SHP77 treated with DMSO at 0.1 percent for 48 hours (cell line): ENCODE data around the gene NQO1.
"Not testable (repeated sequence)": the region's sequence is repeated elsewhere in the genome, so short reads cannot be mapped to it uniquely, and the experiment has no call there.

ENCODE experiments used
- DNase-seq: peaks from one replicate; lab custom pipeline; 2025; lab: John Stamatoyannopoulos, UW

The NQO1 gene

DNA sequence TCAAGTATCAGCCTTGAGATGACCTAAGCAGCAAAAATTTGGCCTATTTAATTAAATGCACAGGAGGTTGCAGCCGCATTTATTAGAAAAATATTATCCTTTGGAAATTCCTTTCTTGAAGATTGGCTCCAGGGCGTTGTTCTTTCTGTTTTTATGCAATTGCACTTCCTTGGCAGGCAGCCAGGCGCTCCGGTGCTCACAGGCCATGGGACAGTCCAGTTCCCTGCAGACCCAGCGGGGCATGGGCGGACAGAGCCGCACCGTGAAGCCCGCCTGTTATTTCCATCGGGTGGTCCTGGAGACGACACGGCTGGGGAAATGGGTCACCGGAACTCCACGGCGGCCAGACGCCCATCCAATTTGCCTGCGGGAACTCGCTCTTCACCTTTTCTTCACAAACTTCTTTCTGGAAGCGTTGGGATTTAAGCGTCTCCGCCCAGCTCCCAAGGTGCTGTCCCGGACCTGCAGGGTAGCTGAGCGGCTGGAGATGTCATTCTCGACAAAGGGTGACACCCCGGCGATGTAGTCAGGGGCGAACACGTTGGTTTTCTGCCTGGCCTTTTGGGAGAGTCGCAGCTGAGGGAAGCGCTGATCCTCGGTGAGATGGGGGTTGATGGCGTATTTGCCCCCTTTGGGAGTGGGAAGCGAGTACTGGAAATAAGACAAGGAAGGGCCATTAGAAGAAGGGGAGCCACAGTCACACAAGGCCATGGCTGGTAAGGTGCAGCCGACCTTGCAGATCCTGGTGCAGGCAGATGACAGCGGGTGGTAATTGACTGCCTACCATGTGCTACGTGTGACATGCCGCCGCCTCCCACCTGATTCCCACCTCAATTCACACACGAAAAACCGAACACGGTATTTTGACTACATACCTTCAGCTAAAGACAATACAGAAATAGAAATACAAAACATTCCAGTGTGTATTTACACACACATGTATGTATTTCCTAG, 15.9 kb upstream of the NQO1 start:
- no peak for DNase-seq

DNA sequence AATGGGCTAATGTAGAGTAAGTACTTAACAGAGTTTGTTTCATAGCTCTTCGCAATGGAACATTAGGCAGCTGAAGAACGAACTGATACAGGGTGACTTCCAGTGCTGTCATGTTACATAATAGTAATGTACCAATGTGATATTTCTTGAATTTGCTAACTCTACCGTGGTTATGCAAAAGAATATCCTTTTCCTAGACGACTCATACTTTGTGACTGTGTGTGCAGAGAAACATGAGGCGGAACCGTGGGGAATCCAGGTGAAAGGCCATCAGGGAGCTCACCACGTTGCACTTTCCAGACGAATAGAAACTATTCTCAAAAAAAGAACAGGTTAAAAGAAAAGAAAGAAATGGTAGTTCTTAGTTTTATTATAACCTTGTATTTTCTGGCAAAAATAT, 15.2 kb upstream of the NQO1 start:
- no peak for DNase-seq

DNA sequence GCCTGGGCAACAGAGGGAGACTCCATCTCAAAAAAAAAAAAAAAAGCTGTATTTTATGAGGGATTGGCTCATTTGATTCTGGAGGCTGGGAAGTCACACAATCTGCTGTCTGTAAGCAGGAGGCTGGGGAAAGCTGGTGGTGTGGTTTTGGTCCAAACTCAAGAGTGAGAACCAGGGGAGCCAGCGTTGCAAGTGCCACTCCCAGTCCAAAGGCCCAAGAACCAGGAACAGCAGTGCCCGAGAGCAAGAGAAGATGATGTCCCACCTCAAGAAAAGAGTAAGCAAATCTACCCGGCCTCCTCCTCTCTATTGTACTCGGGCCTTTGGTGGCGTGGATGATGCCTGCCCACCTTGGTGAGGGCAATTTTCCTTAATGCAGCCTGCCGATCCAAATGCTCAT, 5.7 kb upstream of the NQO1 start:
- DNase-seq = no peak

- not testable (repeated sequence) for DNase-seq
Measured at GRCh38 chr16:69731280-69731679, 4.9 kb upstream of the NQO1 start.

GRCh38 chr16:69729030-69729429, 2.7 kb upstream of the NQO1 start:
- DNase-seq = not testable (repeated sequence)

DNA sequence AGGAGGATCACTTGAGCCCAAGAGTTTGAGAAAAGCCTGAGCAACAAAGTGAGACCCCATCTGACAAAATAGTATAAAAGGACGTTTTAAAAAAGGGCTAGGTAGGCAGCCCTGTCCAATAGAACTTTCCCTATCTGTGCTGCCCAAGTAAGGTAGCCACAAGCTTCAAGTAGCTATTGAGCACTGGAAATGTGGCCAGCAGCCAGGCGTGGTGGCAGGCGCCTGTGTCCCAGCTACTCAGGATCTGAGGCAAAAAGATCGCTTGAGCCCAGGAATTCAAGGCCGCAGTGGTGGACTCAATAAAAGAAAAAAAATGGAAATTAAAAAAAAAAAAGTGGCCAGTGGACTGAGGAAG, 1.5 kb upstream of the NQO1 start:
- peak; percentile 75 for DNase-seq

- DNase-seq = no peak
Measured at GRCh38 chr16:69725480-69726312, 664 bp downstream of the NQO1 start.

DNA sequence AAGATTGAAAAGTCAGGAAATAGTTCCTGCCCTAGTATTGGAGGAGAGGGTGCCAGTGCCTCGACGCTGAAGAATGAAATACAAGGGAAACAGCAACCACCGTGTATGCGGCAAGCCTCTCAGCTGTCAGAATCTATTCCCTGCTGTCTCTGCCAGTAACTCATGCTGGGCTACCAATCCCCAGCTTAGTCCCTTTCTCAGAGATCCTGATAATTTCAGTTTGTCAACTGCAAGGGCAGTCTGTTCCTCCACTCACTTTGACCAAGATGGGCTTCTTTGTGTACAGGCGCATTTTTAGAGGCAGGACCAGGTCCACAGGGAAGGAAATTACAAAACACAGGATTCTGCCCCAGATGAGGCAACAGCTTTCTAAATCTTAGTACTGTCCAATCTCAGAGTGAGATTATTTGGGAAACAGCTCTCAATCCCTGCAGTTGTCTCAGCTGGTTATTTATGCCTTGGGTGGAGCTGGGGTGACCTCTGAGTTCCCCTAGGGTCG, 1.3 kb downstream of the NQO1 start:
- no peak for DNase-seq

- DNase-seq = no peak
Measured at GRCh38 chr16:69724414-69724873, 1.9 kb downstream of the NQO1 start.

- no peak for DNase-seq
Measured at GRCh38 chr16:69721441-69721957, 4.9 kb downstream of the NQO1 start.

DNA sequence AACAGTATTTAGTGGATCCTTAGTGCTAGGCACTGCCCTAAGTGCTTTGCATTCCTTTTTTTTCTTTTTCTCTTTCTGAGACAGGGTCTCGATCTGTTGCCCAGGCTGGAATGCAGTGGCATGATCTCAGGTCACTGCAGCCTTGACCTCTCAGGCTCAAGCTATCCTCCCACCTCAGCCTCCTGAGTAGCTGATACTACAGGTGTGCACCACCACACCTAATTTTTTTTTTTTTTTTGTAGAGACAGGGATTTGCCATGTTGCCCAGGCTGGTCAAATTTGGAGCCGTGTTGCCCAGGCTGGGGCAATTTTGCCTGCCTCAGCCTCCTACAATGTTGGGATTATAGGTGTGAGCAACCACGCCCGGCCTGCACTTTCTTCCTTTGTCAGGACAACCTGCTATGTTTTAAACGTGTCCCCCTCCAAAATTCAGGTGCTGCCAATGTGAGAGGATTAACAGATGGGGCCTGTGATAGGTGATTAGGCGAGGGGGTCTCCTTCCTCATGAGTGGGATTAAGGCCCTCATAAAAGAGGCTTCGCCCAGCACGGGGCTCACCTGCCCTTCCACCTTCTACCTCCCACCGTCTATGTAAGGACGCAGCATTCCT, 5.4 kb downstream of the NQO1 start:
- DNase-seq = no peak

DNA sequence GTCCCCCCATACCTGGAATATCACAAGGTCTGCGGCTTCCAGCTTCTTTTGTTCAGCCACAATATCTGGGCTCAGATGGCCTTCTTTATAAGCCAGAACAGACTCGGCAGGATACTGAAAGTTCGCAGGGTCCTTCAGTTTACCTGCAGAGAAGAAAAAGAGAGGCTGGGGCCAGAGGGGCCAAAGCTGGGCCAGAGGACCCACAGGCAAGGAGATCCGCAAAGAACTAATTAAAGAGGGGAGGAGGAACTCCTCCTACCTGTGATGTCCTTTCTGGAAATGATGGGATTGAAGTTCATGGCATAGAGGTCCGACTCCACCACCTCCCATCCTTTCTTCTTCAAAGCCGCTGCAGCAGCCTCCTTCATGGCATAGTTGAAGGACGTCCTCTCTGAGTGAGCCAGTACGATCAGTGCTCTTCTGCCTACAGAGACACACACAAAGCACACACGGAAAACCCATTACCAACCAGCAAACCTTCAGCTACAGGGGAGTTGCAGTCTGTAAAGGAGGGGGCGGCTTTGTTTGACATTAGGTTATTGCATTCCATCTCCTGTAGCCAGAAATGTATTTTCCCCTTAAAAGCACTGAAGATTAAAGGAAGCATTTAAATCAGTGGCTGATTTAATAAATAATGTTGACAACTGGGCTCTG, 8.1 kb downstream of the NQO1 start:
- no peak for DNase-seq

DNA sequence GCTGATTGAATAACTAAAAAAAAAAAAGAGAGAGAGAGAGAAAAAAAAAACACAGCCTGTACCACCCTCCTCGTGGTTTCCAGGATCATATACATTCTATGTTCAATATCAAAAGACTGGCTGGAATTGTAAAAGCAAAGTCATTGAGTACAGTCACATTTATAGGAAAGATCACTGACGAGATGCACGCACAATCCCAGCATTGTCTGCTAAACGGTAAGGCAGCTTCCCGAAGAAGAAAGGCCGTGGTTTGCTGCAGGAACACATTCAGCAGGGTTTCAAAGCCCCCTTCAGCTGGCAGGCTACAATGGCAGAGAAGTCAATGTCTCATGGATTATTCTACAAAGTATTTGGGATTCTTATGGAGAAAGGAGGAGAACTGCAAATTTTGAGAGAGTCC, 9.3 kb downstream of the NQO1 start:
- no peak for DNase-seq

DNA sequence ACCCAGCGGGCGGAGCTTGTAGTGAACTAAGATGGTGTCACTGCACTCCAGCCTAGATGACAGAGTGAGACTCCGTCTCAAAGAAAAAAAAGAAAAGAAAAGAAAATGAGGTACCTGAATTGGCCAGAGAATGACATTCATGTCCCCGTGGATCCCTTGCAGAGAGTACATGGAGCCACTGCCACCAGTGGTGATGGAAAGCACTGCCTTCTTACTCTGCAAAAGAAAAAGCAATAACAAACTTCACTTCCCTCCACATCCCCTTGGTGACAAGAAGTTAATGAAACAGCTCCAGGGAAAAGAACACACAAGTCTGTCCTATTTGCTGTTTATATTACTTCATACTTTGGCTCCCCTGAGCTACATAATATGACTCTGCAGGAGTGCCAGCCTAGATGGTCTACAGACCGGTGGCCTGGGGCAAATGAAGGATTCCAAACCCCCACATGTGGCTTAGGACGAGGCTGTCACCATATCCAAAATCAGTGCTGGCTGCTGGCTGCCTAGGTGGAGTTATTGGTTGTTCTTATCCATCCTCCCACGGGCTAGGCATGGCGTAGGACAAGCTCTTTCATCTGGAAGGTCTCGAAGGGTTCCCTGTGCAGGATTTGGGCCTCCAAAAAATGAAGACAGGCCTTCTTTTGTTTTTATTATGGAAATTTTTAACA, 13.3 kb downstream of the NQO1 start:
- DNase-seq = no peak

DNA sequence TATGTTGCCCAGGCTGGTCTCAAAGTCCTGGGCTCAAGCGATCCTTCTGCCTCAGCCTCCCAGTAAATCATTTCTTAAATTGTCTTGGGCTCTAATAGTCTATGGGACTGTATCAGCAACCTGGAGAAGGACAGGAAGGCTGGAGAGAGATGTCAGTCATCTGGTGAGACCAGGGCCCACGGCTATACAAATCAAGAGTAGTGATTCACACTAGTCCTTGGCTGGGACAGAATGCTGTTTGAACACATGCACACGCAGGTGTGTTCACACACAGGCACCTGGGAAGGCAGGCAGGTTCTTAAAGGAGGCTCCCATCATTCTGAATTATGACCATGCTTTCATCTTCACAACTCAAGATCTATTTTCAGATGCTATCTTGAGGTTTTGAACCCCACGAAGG, 14.1 kb downstream of the NQO1 start:
- no peak for DNase-seq

DNA sequence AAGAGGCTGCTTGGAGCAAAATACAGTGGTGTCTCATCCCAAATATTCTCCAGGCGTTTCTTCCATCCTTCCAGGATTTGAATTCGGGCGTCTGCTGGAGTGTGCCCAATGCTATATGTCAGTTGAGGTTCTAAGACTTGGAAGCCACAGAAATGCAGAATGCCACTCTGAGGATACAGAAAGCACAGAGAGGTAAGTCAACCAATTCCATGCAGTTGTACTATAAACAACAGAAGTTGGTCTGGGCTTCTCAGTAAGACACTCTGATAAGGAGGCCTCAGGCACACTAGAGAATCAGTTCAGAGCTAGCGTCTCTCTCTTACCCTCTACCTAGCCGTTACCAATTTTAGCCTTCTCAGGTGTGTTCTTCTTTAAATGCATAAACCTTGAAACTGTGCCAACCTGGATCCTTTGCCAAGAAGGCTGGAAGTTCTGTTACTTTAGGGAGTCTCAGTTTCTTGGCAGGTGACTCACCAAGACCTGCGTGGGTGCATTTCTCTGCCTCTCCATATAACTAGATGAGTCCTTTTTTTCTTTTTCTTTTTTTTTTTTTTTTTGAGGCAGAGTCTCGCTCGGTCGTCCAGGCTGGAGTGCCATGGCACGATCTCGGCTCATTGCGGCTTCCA, 15.1 kb downstream of the NQO1 start:
- no peak for DNase-seq

DNA sequence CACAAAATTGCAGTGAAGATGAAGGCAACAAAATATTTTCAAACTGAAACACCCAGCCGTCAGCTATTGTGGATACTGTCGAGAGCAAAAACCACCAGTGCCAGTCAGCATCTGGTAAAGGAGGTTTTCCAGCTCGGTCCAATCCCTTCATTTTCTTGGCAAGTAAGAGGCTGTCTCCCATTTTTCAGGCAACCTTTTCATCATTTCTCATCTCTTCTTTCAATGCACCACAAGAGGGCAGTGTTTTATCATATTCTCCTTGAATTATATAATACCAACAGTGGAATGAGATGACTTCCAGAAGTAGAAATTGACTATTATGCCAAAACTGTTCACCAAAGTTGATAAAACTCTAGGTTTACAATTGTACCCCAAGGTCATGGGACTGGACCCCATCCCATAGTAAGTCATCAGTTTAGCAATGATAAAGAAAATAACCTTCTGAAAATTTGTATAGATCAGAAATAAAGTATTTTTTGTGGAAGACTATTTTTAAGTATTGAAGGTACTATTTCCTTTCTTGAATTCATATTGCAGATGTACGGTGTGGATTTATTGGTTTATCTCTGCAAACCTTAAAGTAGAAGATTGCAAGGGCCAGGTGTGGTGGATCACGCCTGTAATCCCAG, 16.8 kb downstream of the NQO1 start:
- peak; percentile 18 for DNase-seq

DNA sequence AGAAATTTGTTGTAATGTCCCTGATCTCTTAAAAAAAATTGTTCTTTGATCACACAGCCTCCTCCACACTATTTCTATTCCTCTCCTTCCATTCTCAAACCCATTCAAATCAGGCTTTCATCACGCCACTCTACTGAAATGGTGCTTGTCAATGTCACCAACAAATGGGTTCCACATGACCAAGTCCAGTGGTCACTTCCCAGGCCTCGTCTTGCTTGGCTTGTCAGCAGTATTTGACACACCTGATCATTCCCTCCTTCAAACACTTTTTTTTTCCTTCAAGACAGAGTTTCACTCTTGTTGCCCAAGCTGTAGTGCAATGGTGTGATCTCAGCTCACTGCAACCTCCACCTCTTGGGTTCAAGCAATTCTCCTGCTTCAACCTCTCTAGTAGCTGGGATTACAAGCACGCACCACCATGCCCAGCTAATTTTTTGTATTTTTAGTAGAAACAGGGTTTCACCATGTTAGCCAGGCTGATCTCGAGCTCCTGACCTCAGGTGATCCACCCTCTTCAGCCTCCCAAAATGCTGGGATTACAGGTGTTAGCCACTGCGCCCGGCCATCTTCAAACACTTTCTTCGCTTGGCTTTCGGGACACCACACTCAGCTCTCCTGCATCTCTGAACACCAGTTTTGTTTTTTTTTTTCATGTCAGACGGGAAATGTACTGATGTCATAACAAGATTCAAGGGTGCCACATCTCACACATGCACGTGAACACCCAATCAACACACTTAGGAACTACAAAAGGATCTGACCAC, 18.3 kb downstream of the NQO1 start:
- no peak for DNase-seq

DNA sequence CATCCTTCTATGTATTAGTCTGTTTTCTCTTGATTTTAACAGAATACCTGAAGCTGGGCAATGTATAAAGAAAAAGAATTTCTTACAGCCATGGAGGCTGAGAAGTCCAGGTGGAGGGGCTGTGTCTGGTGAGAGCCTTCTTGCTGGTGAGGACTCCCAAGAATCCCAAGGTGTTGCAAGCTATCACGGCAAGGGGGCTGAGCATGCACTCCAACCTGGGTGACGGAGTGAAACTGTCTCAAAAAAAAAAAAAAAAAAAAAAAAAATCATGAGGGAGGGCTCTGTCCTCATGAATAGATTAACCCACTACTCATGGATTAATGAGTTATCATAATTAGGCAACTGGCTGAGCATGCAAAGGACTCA, 19.4 kb downstream of the NQO1 start:
- DNase-seq = no peak
